Transverse colon (tissue), 4 donors: ENCODE data around the gene NT5DC3. TPM values are rescaled to one million over a fixed set of nuclear protein-coding genes. Genes with fewer than 3 reads are reported as not detected.

Experiments used
- DNase-seq: peaks from one replicate; pipeline ENCODE4 v3.0.0-alpha.2; 2019
- H3K27ac ChIP-seq, 4 donors: fragments of 200-600 bp; sonication (generic); 2 replicates each; pipeline ENCODE4 v1.5.1; 2016 to 2018; ENCODE audit warnings: inconsistent platforms in 4 of 4
- H3K27me3 ChIP-seq: fragments of 200-600 bp; sonication (generic); 2 replicates; pipeline ENCODE4 v1.5.1; 2017; ENCODE audit warnings: inconsistent platforms
- H3K36me3 ChIP-seq, 4 donors: fragments of 200-600 bp; sonication (generic); 2 replicates each; pipeline ENCODE4 v1.5.1; 2017 to 2019; ENCODE audit warnings: inconsistent platforms in 4 of 4
- H3K4me1 ChIP-seq, 4 donors: fragments of 200-600 bp; sonication (generic); 2 replicates each; pipeline ENCODE4 v1.5.1; 2017 to 2020; ENCODE audit warnings: inconsistent platforms in 4 of 4
- H3K4me3 ChIP-seq, 4 donors: fragments of 200-600 bp; sonication (generic); 1 replicate in 1 of 4; 2 replicates in 3 of 4; pipeline versions ENCODE4 v1.5.1 to v1.6.1; 2017 to 2019; ENCODE audit warnings: inconsistent platforms in 4 of 4
- H3K9me3 ChIP-seq, 2 donors: fragments of 200-600 bp; sonication (generic); 2 replicates each; pipeline ENCODE4 v1.5.1; 2017 to 2019; ENCODE audit warnings: inconsistent platforms in 2 of 2
- CTCF ChIP-seq, 5 experiments: fragments of 200-600 bp in 3 of 5; fragments of 450-650 bp in 2 of 5; sonication (generic) in 3 of 5; IDR thresholded peaks; 1 replicate in 2 of 5; 2 replicates in 3 of 5; pipeline ENCODE4 v1.5.1; 2016 to 2017; ENCODE audit warnings: antibody characterized with exemption in 5 of 5, inconsistent platforms in 3 of 5, mild to moderate bottlenecking in 2 of 5, moderate library complexity in 1 of 5
- EP300 ChIP-seq: sonication (generic); formaldehyde crosslinking; IDR thresholded peaks from one replicate; pipeline ENCODE4 v1.6.1; 2017; ENCODE audit warnings: antibody characterized with exemption, low read depth
- POLR2A ChIP-seq: fragments of 450-650 bp; IDR thresholded peaks from one replicate; pipeline ENCODE4 v1.6.1; 2016; ENCODE audit warnings: antibody characterized with exemption, mild to moderate bottlenecking, moderate library complexity
- POLR2AphosphoS5 ChIP-seq, 3 donors: sonication (generic); formaldehyde crosslinking; IDR thresholded peaks; one replicate each; pipeline ENCODE4 v1.6.1; 2016; ENCODE audit warnings: antibody characterized with exemption in 3 of 3
- WGBS, 2 donors: methylation state at CpG; one replicate each; pipeline ENCODE4 v1.1.5; 2018; ENCODE audit warnings: low coverage in 1 of 2; 5-methylcytosine and 5-hydroxymethylcytosine counted together
- in situ Hi-C, 4 donors: fragments of 200-750 bp; cut with MboI; loops; one replicate each; pipeline versions ENCODE4 v1.15.0 to v1.15.1; 2017; ENCODE audit warnings: low sequenced_read_pairs in 3 of 4, low pct_ligation_motif_present in 1 of 4, low pct_unique_long_range_greater_than_20kb in 1 of 4
- intact Hi-C: fragments of 100-400 bp; cut with DNase I; formaldehyde crosslinking; loops from one replicate; pipeline ENCODE4 v1.15.1; 2023; ENCODE audit warnings: low total_unique reads
- total RNA-seq, 4 donors: library from RNA; depleted of rRNA; stranded (reverse); fragments of >200 nt; gene quantifications; one replicate each; pipeline ENCODE4 v1.1.0, GENCODE V29; 2016

NT5DC3 gene
- total RNA-seq, 4 donors from 2014 or later, result 24.3 to 71.4 (median 54.8) TPM

GRCh38 chr12:103757248-103757647 lies 83.8 kb downstream of the NT5DC3 start:
- Histone ChIP-seq H3K4me3 (no peak overlapping the region), H3K9me3 (no peaks in the 10 kb centered on the region), H3K27me3 (no peaks in the 10 kb centered on the region), H3K36me3 (no peaks in the 10 kb centered on the region), H3K4me1 (no peaks in the 10 kb centered on the region), H3K27ac (no peak overlapping the region)
- intact Hi-C loops, result no loop called here
- 94 to 100% methylated on average over 1 of the region's 1 CpG for WGBS, 2 donors
- no peak for DNase-seq
- in situ Hi-C loops, result no loop called here
- TF ChIP-seq EP300 (no peak), POLR2AphosphoS5 (IDR thresholded peaks at IDR 0.05) (no peak), POLR2A (no peak), CTCF (IDR thresholded peaks at IDR 0.05) (no peak)

- intact Hi-C loops (no loop called here), in situ Hi-C loops (no loop called here)
- no peaks in the 10 kb centered on the region for H3K36me3 ChIP-seq
- no peak for TF ChIP-seq POLR2AphosphoS5 (IDR thresholded peaks at IDR 0.05)
- no peak for TF ChIP-seq EP300
- no peak for TF ChIP-seq POLR2A
- no peak for TF ChIP-seq CTCF (IDR thresholded peaks at IDR 0.05)
- no peaks in the 10 kb centered on the region for H3K9me3 ChIP-seq
- H3K27me3 ChIP-seq, result no peaks in the 10 kb centered on the region
- WGBS, 2 donors, result 83 to 96% methylated on average over 4 to 5 of the region's 5 CpGs
- no peaks in the 10 kb centered on the region for H3K4me1 ChIP-seq
- H3K27ac ChIP-seq, result no peak overlapping the region
- DNase-seq, result no peak
- H3K4me3 ChIP-seq, result no peak overlapping the region
These were observed 84.6 kb downstream of the NT5DC3 start for GRCh38 chr12:103756443-103756842.

GRCh38 chr12:103755425-103755824 lies 85.6 kb downstream of the NT5DC3 start:
- intact Hi-C loops (no loop called here), in situ Hi-C loops (no loop called here)
- no peak overlapping the region for H3K4me3 ChIP-seq
- no peaks in the 10 kb centered on the region for H3K36me3 ChIP-seq
- TF ChIP-seq POLR2A, result no peak
- no peak for TF ChIP-seq EP300
- TF ChIP-seq POLR2AphosphoS5 (IDR thresholded peaks at IDR 0.05), result no peak
- TF ChIP-seq CTCF (IDR thresholded peaks at IDR 0.05), result no peak
- H3K27me3 ChIP-seq, result no peaks in the 10 kb centered on the region
- H3K27ac ChIP-seq, result no peak overlapping the region
- WGBS, 2 donors, result 67% methylated on average over 3 of the region's 3 CpGs; no CpG with 5 or more reads in 1 of the 2 donors
- no peak for DNase-seq
- no peaks in the 10 kb centered on the region for H3K4me1 ChIP-seq
- H3K9me3 ChIP-seq, result no peaks in the 10 kb centered on the region

- Histone ChIP-seq H3K36me3 (no peaks in the 10 kb centered on the region), H3K4me1 (no peaks in the 10 kb centered on the region), H3K27me3 (no peaks in the 10 kb centered on the region), H3K9me3 (no peaks in the 10 kb centered on the region), H3K27ac (no peak overlapping the region), H3K4me3 (no peak overlapping the region)
- DNase-seq, result no peak
- WGBS, 2 donors, result 50 to 63% methylated on average over 1 to 2 of the region's 2 CpGs
- in situ Hi-C loops (no loop called here), intact Hi-C loops (no loop called here)
- TF ChIP-seq CTCF (IDR thresholded peaks at IDR 0.05) (no peak), POLR2AphosphoS5 (IDR thresholded peaks at IDR 0.05) (no peak), POLR2A (no peak), EP300 (no peak)
These were observed 89.4 kb downstream of the NT5DC3 start for GRCh38 chr12:103751600-103751999.
